HG02870 (cell line): ENCODE data around the gene TOLLIP.
"Not testable (repeated sequence)": the region's sequence is repeated elsewhere in the genome, so short reads cannot be mapped to it uniquely, and the experiment has no call there.

Source experiments
- ATAC-seq: cut with Tn5 transposase; IDR thresholded peaks from one replicate; pipeline ENCODE4 v1.9.1; 2021; ENCODE audit warnings: mild to moderate bottlenecking, moderate library complexity; ENCODE audit not compliant: unreplicated experiment

TOLLIP gene

GRCh38 chr11:1344056-1344635 lies 34.7 kb upstream of the TOLLIP start:
- ATAC-seq: no peak

DNA sequence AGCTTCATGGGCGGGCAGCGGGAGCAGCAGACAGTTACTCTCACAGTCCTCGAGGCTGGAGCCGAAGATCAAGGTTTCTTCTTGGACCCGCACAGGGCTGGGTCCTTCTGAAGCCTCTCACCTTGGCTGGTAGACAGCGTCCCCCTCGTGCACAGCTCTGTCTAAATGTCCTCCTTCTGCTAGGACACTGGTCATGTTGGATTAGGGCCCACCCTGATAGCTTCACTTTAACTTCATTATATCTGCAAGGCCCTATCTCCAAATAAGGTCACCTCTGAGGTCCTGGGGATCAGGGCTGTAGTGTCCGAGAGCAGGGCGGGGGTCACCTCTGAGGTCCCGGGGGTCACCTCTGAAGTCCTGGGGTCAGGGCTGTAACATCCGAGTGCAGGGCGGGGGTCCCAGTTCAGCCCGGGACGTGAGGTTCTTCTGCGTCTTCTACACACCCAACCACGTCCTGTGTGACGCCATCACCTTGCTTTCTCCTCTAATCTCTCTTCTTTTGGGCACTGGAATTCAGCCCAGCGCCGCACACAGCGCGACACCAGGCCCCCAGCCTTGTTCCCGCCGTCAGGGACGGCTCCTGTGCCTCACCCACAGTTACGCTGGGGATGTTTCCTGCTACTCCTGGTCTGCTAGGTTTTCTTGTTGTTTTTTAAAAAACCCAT lies 34.1 kb upstream of the TOLLIP start:
- ATAC-seq: no peak

DNA sequence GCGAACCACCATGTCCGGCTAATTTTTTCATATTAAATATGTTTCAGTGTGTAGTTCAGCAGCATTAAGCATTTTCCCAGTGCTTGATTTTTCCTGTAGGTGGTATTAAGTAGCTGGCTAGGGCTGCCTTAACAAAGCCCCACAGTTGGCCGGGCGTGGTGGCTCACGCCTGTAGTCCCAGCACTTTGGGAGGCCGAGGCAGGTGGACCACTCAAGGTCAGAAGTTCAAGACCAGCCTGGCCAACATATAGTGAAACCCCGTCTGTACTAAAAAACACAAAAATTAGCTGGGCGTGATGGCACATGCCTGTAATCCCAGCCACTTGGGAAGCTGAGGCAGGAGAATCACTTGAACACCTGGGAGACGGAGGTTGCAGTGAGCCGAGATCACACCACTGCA lies 33.5 kb upstream of the TOLLIP start:
- ATAC-seq: no peak

GRCh38 chr11:1341928-1342524 lies 32.6 kb upstream of the TOLLIP start:
- ATAC-seq: no peak

DNA sequence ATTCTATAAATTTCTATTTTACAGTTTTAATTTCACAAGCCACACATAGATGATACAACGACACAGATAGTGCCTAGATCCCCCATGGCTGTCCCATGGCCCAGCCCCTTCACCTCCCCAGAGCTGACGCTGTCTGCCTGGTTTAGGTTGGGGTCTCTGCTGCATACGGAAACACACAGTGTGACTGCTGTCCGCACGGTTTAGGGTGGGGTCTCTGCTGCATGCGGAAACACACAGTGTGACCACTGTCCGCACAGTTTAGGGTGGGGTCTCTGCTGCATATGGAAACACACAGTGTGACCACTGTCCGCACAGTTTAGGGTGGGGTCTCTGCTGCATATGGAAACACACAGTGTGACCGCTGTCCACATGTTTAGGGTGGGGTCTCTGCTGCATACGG lies 31.8 kb upstream of the TOLLIP start:
- ATAC-seq: not testable (repeated sequence)

DNA sequence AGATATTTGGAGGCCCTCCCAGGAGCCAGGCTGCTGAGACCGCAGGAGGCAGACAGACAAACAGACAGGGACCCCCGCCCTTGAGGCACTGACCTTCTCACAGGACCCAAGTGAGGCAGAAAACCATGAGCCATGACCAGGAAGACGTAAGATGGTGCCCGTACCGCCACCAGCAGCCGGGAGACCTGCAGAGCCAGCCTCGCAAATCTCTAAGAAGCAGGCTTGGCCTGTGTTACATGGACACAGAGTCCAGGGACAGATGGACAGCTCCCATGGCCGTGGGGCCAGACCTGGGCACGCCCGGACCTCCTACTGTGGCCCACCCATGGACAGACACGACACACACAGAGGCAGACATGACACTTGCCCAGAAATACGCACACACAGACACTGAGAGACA lies 30.7 kb upstream of the TOLLIP start:
- ATAC-seq: no peak

DNA sequence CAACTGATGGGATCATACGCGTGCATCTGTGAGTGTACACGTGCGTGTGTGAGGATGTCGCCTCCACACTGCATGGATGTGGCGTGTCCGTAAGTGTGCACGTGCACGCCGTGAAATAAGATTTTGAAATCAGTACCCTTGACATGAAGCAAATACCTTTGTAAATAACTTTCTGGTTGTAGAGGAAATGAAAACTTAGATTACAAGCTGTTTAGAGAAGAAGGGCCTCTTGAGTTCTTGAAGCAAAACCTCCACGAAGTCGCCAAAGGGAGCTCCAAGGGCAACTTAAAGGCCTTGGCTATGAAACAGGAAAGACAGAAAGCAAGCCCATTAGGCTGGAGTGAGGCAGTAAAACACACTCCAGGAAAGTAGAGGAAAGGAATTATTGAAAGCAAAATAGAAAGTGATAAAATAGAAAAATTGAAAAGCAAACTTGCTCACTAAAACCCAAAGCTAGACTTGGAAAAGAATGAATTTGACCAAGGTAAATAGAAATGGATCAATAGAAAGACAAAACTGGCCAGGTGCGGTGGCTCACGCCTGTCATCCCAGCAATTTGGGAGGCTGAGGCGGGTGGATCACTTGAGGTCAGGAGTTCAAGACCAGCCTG lies 29.7 kb upstream of the TOLLIP start:
- no peak for ATAC-seq

- no peak for ATAC-seq
These were observed 29.0 kb upstream of the TOLLIP start for GRCh38 chr11:1338201-1339065.

- ATAC-seq: no peak
These were observed 28.2 kb upstream of the TOLLIP start for GRCh38 chr11:1337647-1338007.

DNA sequence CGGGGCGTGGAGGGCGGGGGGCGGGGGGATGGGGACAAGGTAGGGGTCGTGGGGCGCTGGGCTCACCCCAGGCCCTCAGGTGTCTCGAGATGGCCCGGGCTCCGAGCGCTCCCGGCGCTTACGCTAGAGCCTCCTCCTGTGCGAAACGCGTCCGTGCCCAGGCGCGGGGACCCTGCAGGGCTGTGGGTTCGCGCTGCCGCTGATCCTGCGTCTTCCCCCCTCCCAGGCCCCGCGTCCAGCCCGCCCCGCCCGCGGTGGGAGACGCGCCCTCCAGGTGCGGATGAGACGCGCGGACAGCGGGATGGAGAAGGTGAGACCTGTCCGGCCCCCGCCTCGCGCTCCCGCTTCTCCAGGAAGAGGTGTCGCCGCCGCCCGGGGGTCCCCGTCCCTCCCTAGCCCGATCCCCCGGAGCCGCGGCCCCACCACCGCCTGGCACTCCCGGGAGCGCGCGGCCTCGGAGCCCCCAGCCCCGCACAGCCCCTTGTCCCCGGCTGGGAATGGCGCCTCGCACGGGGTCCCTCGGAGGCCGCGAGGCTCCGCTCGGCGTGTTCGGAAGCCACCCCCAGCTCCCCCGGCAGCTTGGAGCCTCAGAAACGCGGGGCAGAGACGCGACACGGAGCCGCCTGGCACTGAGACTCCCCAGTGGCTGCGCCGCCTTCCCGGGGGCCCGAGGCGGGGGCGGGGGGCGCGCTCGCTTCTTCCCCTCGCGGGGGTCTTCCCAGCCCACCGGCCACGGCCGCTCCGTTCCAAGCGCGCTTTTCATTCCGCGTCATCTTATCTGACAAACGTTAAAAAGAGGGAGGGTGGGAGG lies 27.6 kb upstream of the TOLLIP start:
- ATAC-seq: no peak

- no peak for ATAC-seq
These were observed 26.7 kb upstream of the TOLLIP start for GRCh38 chr11:1335811-1336761.

GRCh38 chr11:1335264-1335810 lies 25.9 kb upstream of the TOLLIP start:
- ATAC-seq: no peak

DNA sequence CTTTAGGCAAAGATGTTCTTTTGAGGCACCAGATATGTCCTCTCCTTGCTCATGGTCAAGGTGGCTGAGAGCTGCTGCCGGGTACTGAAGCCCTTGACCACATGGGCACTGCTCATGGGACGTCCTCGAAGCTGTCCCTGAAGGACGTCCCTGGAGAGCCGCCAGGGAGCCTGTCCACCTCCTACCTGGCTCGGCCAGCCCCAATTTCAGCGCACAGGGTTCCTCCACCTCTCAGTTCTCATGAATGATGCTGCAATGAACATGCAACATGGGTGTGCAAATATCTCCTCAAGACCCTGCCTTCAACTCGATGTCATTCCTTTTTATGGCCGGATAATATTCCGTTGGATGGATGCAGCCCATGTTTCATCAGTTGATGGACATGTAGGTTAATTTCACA lies 24.4 kb upstream of the TOLLIP start:
- no peak for ATAC-seq

- ATAC-seq: no peak
These were observed 23.8 kb upstream of the TOLLIP start for GRCh38 chr11:1333091-1333772.

- no peak for ATAC-seq
These were observed 21.0 kb upstream of the TOLLIP start for GRCh38 chr11:1330473-1330872.

DNA sequence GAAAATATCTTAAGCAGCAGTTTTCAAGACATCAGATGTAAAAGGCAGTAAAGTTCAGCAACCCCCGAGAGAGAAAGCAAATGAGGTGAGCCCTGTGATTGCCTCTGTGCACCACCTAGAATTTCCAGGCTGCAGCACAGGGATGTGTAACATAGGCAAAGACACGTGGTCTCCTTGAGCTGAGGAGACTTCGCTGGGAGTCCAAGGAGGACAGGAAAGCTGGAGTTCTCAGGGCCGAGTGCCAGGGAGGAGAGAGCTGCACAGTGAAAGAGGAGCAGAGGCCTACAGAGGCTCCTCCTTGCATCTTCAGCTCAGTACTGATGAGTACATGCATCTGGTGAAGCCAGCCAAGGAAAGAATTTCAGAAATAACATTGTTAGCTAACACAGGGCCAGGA lies 17.6 kb upstream of the TOLLIP start:
- no peak for ATAC-seq

- no peak for ATAC-seq
These were observed 17.1 kb upstream of the TOLLIP start for GRCh38 chr11:1326435-1327063.

- ATAC-seq: no peak
These were observed 14.3 kb upstream of the TOLLIP start for GRCh38 chr11:1323774-1324173.
